ELF-1 (cell line): Measurements from ENCODE around the gene C3.
A peak's percentile ranks its signal among the peaks of the same experiment; 100 is the strongest.
"Not testable (repeated sequence)": the region's sequence is repeated elsewhere in the genome, so short reads cannot be mapped to it uniquely, and the experiment has no call there.

ENCODE experiments used
- DNase-seq: peaks from one replicate; pipeline ENCODE4 v3.0.0-alpha.2; 2016; ENCODE audit warnings: low read depth, low spot score

Gene C3

DNA sequence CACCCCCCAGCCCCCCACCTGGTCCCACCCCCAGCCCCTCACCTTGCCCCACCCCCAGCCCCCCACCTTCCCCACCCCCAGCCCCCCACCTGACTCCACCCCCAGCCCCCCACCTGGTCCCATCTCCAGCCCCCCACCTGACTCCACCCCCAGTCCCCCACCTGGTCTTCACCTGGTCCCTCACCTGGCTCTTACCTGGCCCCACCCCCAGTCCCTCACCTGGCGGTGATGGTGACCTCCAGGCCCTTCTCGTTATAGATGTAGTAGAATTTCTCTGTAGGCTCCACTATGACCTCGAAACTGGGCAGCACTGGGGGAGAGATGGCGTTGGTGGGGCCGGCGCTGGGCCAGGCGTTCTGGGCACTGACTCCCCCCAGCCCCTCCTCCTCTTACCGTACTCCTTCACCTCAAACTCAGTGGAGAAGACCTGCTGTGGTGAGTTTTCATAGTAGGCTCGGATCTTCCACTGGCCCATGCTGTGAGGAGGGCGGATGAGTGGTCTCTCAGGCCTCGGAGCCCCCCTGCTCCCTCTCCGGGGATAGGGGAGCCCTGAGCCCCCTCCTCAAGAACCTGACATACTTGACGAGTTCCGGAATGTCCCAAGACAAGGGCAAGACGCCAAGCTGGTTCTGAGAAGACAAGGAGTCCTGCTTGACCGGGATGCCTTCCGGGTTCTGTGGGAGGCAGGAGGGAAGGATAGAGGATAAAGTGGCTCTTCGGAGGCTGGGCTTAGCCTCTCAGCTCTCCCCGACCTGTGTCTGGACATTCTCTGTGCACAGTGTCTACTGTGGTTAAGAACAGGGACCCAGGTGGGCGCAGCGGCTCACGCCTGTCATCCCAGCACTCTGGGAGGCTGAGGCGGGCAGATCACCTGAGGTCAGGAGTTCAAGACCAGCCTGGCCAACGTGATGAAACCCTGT is 6.4 kb downstream of the C3 start:
- no peak for DNase-seq

DNA sequence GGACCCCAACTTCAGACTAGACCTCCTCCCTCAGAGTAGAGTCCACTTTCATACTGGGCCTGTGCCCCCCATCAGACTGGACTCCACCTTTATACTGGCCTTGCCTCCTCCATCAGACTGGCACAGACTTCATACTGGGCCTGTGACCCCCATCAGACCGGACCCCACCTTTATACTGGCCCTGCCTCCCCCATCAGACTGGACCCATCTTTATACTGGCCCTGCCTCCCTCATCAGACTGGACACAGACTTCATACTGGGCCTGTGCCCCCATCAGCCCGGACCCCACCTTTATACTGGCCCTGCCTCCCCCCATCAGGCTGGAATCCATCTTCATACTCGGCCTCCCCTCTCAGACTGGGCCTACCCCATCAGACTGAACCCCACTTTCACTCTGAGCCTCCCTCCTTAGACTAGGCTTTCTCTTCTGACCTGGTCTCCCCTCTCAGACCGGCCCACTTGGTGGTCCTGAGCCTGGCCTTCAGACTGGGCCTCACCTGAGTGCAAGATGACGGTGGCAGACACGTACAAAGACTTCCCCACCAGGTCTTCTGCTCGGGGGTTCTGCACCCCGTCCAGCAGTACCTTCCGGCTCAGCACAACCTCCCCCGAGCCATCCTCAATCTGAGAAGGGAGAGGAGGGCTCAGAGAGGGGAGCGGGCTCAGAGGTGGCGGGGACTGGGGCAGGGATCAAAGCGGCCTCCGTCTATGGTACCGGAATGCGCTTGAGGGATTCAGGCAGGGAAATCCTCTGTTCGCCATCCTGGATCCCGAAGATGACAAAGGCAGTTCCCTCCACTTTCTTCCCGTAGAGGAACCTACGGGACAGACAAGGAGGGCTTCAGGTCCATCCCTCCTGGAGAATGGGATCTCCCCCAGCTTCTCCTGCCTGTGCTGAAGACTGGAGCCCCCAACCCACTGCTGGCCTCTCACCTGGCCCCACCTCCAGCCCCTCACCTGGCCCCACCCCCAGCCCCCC is 7.5 kb downstream of the C3 start:
- DNase-seq, result no peak

DNA sequence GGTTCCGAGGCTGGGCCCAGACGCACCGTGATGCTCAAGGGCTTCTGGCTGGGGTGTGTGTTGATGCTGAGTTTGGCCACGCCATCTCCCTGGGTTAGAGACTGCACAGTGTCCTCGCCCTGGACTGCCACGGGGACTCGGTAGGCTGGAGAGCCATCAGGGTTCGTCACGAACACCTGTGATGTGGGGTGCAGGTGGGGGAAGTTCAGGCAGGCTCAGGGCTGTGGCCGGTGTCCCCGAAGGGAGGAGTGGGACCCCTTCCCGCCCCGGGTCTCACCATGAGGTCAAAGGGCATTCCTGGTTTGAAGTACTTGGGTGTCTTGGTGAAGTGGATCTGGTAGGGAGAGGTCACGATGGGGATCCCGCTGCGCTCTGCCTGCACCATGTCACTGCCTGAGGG is 8.2 kb downstream of the C3 start:
- no peak for DNase-seq

DNA sequence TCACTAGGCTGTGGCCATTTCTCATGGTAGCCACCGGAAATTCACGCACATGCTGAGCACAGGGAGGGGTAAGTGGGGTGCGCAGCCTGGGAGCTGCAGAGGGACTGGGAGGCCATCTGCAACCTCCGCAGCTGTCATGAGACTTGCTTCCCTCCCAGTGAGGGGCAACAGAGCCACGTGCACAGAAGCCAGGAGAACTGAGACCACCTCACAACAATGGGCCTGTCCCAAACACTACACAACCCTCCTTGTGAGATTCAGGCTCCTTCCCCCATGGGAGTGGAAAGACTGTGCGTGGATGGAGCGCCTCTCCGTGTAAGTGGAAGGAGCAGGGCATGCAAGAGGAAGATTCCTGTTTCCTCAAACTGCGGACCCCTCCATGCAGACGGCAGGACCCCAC is 8.8 kb downstream of the C3 start:
- DNase-seq, result no peak

DNA sequence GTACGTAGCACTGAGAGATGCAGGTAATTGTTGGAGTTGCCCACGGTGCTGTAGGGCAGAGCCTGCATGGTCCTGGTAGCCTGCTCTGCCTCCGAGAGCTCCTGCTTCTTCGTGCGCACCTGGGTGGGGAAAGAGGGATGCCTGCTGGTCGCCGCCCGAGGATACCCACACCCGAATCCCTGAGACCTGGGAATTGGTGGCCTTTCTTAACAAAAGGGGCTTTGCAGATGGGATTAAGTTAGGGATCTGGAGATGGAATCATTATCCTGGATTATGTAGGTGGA is 9.4 kb downstream of the C3 start:
- no peak for DNase-seq

DNA sequence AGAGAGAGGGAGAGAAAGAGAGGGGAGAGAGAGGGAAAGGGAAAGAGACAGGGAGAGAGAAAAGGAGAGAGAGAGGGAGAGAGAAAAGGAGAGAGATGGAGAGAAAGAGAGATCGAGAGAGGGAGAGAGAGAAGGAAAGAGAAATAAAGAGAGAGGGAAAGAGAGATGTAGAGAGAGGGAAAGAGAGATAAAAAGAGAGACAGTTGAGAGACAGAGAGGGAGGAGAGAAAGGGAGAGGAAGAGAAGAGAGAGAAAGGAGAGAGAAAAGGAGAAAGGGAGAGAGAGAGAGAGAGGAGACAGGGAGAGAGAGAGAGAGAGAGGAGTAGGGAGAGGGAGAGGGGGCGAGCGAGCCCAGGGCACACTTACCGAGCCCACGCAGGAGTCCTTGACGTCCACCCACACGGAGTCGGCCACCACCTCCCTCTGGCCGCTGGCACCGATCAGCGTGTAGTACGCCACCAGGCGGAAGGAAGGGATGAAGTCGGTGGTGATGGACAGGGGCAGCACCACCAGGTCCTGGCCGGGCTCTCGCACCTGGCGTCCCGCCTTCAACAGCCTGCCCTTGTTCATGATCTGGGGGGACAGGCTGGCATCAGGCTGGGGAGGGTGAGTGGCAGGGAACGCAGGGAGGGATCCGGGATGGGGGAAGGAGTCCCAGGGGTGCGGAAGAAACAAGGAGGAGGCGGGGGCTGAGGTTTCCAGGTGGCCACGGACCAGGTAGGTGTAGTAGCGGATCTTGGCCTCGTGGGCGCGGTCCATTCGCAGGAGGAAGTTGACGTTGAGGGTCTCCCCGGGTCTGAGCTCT is 10.0 kb downstream of the C3 start:
- peak; percentile 25 for DNase-seq

DNA sequence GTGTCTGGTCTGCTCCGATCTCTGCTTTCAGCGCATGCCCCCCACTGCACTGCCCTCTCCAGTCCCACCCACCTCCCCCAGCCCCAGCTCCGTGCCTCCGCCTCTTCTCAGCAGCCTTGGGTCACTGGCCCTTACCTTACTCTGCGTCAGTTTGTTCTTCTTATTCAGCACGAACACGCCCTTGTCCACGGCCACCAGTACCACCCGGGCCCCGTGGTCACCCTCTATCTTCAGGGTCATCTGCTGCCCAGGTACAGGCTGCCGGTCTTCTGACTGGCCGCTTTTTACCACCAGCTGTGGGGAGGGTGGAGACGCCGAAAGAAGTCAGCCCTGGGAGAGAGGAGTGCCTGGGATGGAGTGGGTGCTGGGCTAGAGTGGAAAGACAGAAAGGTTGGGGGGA is 10.9 kb downstream of the C3 start:
- no peak for DNase-seq

DNA sequence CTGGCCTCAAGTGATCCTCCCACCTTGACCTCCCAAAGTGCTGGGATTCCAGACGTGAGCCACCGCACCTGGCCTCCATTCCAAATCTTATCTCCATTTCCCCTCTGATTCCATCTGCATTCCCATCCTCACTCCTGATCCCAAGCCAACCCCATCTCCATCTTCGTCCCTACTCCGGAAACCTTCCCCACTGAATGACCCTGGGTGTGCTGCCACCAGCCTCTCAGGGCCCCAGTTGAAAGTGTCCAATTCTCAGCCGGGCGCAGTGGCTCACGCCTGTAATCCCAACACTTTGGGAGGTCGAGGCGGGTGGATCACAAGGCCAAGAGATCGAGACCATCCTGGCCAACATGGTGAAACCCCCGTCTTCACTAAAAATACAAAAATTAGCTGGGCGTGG is 11.5 kb downstream of the C3 start:
- not testable (repeated sequence) for DNase-seq

DNA sequence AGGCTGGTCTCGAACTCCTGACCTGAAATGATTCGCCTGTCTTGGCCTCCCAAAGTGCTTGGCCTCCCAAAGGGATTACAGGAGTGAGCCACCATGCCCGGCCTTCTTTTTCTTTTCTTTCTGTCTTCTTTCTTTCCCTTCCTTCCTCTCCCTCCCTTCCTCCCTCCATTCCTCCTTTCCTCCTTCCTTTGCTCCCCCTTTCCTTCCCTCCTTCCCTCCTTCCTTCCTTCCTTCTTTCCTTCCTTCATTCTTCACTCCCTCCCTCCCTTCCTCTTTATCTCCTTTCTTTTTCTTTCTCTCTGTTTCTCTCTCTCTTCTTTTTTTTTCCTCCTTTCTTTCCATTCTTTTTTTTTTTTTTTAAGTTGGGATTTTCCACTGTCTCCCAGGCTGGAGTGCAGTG is 12.1 kb downstream of the C3 start:
- no peak for DNase-seq

DNA sequence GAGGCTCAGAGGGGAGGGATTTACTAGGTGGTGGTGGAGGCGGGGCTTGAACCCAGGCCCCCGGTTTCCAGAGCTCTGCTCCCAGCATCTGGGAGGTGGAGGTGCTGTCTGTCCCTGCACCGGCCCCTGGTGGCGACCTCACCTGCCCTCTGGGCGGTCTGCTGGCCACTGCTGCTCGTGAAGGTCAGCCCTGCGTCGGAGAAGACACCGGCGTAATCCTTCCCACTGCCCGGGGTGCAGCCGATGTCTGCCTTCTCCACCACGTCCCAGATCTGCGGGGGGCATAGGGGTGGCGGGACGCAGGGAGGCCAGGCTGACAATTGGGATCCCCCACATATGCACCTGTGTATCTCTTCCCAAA is 12.8 kb downstream of the C3 start:
- DNase-seq, result no peak

DNA sequence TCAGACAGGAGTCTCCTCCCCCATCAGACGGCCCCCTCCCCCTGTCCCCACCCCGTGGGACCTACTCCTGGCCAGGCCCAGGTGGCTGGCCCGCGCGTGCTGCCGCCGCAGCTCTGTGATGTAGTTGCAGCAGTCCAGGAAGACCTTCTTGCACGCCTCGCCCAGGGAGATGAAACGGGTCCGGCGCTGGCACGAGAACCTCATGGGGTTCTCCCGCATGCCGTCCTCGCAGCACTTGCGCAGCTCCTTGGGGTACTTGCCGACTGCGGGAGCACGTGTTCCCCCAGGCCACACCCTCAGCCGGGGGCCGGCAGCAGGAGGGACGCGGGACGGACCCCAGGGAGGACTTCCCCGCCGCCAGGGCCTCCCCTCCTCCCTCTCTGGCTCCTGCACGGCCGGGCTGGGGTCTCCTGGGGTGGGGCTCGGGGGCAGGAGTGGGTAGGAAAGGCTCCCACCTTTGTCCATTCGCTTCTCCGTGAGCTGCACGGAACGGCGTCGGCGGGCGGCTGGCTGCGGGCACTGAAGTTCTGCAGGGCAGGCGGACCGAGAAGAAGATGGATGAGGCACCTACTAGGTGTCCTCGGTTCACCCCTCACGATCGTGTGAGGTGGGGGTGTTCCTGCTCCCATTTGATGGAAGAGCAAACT is 13.3 kb downstream of the C3 start:
- DNase-seq, result no peak

DNA sequence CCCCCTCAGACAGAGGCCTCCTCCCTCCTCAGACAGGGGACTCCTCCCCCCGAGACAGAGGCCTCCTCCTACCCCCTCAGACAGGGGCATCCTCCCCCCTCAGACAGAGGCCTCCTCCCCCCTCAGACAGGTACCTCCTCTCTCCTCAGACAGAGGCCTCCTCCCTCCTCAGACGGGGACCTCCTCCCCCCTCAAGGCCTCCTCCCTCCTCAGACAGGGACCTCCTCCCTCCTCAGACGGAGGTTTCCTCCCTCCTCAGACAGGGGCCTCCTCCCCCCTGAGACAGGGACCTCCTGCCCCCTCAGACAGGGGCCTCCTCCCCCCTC is 13.9 kb downstream of the C3 start:
- no peak for DNase-seq

DNA sequence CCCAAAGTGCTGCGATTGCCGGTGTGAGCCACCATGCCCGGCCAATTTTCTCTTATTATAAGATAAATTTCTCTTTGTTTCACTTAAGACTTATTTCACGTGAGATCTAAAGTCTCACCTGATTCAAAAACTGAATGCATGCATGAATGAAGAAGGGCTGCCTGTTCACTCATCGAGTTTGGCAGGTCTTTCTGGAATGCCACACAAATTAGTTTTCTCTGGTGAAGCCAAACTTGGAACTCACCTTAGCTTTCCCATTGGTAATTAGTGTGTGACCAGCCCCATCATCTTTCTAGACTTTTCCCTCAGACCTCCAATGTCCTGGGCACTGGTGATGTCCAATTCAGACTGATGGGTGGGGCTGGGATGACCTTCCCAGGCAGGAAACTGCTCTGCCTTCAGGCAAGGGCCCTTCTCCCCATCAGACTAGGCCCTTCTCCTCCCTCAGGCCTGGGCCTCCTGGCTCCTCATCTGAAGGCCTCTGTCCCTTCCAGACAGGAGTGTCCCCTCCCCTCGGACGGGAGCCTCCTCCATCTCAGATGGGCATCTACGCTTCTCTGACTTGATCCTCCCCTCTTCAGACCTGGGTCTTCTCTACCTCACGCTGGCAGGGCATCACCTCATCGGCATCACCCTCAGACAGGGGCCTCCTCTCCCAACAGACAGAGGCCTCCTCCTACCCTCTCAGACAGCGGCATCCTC is 14.4 kb downstream of the C3 start:
- DNase-seq, result no peak

DNA sequence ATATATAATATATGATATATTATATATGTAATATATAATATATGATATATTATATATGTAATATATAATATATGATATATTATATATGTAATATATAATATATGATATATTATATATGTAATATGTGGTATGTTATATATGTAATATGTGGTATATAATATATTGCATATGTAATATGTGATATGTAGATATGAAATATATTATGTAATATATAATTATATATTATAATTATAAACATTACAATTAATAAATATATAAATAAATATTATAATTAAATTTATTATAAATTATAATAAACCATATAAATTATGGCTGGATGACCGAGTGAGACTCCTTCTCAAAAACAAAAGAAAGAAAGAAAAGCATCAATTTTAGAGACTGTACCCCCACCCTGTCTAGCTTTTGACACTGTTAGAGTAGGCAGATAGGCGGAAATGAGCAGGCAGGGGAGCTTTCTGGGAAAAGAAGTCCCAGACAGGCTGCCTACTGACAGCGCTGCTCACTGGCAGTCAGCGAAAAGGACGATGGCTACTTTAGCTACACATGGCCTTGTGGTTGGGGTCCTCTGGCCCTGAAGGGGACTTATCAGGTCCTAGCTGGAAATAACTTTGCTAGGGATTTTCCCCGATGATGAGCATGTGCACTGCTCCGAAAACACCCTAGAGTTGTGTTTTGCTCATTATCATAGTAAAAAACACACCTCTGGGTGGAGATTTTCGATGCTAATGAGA is 19.7 kb downstream of the C3 start:
- DNase-seq, result no peak

DNA sequence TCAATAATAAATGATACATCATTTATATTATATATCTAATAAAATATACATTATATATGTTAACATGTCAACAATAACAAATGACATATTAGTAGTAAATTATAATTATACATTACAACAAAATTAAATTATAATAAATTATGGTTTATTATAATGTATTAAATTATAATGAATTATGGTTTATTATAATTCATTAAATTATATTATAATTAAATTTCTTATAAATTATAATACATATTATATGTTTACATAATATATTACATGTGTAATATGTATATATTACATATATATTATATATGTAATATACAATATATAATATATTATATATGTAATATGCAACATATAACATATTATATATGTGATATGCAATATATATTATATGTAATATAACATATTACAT is 20.5 kb downstream of the C3 start:
- DNase-seq, result no peak

DNA sequence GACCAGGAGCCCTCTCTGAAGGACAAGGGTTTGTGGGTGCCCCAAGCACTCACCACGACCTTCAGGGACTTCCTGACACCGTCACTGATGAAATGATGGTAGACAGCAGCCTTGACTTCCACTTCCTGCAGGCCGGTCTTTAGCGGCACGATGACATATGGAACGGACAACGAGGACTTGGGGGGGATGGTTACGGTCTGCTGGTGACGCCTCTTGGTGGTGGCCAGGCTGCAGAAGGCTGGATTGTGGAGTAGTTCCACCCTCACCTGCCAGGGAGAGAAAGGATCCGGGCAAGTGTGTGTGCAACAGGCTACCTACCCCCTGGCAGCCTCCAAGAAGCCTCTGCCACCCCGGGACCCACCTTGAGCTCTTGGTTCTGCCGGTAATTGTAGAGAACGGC is 23.2 kb downstream of the C3 start:
- no peak for DNase-seq

DNA sequence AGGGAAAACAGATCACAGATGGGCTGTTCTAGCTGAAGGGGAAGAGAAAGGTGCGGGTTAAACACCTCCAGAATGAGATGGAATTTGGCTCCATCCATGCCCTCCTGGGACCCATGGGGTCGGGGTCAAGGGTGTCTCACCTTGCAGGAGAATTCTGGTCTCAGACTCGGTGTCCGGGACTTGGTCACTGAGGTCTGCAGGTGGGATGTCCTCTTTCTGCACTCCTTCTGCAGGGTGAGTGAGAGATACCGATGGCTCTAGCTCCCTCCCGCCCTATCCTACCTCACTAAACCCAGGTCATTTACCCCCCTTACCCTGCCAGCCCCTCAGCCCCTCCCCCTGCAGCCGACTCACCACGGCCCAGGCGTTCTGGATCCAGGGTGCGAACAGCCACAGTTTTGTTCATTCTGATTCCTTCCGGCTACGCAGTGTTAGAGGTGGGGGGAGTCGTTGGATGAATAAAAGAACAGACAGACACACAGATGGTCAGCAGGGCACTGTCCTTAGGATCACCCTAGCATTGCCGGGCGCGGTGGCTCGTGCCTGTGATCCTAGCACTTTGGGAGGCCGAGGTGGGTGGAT is 24.1 kb downstream of the C3 start:
- no peak for DNase-seq

DNA sequence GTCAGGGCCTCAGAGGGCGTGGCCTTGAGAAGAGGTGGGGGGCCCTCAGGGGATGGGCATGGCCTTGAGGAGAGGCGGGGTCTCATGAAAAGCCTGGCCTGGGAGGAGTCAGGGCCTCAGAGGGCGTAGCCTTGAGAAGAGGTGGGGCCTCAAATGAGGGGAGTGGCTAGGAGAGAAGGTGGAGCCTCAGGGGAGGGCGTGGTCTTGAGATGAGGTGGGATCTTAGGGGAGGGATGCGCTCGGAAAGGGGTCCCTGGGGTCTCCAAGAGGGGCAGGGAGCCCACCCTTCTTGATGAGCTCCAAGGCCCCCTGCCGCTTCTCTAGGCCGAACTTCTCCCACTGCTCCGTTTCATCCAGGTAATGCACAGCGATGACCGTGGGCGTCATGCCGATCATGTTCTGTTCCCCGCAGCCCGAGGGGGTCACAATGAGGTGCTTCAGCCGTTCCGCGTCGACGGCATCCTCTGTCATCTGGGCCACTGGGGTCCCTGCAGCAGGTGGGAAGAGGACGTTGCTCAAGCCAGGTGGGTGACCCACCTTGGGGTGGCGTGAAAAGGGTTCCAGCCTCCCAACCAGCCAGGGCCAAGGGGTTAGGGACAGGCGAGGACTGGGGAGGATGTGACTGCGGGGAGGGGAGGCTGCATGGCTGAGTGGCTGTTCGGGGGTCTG is 26.2 kb downstream of the C3 start:
- peak; percentile 35 for DNase-seq

DNA sequence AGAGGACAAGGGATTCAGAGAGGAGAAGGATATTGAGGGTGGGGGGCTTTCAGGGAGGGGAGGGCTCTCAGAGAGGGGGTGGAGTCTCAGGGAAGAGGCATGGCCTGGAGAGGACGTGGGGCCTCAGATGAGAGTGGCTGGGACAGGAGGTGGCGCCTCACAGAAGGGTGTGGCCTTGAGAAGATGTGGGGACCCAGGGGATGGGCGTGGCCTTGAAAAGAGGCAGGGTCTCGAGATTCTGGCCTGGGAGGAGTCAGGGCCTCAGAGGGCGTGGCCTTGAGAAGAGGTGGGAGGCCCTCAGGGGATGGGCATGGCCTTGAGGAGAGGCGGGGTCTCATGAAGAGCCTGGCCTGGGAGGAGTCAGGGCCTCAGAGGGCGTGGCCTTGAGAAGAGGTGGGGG is 26.8 kb downstream of the C3 start:
- DNase-seq, result no peak
